ENCODE measurements around the gene TSPAN32.
A peak's percentile ranks its signal among the peaks of the same experiment; 100 is the strongest.

Gene TSPAN32

DNA sequence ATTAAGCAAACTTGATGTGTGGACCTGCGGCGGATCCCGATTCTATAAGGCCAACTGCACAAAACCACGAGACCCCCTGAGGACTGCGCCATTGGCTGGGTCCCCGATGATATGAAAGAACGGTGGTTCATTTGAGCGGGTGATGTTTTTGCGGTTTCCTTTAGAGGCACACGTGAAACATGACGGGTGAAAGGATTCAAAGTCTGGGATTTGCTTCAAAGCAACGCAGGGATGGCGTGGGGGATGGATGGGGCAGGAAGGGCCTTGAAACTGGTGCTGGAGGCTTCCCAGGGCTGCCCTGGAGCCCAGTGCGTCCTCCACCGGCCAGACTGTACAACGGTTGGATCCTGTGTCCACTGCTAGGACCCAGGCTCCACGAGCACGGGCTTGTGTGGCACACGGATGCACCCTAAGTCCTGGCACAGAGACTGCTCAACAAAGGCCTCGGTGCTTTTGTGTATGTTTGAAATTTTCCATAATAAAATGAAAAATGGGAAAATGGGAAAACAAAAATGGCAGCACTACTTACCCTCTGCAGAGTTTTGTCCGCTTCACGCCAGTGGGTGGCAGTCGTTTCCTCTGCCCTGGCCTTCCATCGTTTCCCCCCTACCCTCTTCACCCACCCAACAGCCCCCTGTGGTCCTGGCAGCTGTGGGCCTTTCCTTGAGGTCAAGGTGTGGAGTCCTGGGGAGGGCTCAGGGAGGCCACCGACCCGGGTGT is 35.1 kb upstream of the TSPAN32 start:
- H3K27ac ChIP-seq, result no peak overlapping the region
- no peak for DNase-seq (ENCODE audit: low read depth, low spot score)

DNA sequence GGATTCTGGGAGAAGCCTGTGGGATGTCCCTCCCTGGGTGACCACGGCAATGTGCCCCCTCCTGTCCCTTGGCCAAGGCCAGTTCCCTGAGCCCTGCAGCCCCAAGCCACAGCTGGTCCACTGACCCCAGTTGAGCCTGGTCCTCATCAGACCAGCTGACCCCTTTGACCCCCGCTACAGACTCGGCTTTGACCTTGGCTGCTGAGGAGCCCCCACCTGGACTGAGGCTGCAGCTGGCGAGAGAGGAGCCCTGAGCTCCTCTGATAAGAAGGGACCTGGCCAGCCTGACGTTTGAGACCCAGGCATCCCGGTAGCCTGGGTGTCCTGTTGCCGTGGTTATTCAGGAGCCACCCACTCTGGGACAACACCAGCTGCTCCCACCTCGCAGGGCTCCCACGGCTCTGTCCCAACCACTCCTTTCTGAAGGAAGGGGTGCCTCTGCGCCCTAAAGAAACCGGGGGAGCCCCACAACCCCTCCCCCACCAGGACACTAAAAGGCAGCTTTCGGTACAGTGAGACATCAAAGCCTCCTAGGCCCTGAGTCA is 34.4 kb upstream of the TSPAN32 start:
- no peak for DNase-seq (ENCODE audit: low read depth, low spot score)

DNA sequence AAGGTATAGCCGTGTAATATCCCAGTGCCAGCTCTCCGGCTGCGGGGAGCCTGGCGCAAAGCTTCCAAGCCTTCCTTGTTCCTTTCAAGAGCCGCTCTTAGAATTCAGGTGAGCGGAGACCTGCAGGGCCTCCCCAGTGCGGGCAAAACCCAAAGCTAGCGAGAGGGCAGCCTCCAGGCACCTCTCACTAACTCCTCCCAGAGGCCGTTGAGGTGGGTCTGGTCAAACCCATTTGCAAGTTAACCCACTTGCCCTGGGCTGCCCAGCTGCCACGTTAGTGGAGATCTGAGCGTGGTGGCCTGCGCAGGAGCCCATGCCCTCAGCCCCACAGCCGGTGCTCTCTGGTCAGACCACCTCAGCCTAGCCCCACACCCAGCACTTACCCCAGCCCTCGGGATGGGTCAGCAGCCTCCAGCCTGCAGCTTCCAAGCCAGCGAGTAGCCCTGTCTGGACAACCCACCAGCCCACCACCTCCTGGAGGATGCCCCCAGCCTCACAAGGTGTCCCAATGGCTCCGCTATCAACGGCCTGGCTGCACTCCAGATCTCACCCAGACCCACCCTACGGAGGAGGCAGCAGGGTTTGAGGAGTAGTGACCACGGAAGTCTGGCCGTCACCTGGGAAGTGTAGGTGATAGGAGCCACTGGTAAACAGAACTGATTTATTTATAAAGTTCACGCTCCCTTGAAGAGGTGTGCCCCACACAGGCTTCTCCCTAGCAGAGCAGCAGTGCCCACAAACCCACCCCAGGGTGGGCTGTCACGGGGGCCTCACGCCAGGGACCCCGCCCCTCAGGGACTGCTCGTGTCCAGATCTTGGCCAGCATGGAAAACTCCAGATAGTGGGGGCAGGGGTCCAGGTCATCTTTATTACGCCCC is 33.7 kb upstream of the TSPAN32 start:
- no peak for DNase-seq (ENCODE audit: low read depth, low spot score)
- H3K27ac ChIP-seq, result no peak overlapping the region

More for the DNA sequence above, 34.4 kb upstream of the TSPAN32 start:
- H3K27ac ChIP-seq, result no peak overlapping the region

DNA sequence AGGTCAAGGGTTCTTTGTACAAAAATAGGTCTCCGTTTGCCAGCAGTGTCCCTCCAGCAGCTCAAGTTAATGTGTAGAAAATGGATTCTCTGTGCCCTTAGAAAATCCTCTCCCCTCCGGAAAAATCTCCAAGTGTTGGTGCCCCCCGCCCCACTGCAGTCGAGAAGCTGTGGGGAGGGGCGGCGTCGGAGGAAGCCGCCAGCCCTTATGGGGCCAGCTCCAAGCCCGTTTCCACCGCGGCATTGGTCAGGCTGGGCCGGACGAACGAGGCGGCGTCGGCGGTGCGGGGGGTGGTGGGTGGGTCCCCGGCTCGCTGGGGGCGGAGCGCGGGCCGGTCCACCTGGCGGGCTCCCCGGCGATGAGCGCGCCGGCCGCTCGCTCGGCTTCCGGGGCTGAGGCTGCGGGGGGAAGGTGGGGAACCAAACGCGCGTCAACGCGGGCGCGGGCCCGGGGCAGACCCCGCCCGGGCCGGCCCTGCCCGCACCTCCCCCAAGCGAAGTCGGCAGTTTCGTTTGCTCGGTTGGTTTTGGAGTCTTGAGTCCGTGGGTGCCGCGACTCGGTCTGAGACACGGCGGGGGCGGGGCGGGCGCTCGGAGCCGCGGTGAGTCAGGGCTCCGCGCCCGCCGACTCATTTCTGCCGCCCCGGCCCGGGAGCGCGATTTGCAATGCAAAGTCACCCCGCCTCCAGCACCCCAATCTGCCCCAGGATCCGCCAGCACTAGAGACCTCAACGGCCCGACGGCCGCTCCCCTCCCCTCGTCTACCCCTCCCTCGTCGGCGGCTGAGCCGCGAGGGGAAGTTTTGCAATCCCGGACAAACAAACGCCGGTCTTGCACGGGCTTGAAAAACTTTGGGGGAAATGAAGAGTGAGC is 32.8 kb upstream of the TSPAN32 start:
- peak; percentile 14 for DNase-seq (ENCODE audit: low read depth, low spot score)
- H3K27ac ChIP-seq, result peak overlapping the region; percentile 37

DNA sequence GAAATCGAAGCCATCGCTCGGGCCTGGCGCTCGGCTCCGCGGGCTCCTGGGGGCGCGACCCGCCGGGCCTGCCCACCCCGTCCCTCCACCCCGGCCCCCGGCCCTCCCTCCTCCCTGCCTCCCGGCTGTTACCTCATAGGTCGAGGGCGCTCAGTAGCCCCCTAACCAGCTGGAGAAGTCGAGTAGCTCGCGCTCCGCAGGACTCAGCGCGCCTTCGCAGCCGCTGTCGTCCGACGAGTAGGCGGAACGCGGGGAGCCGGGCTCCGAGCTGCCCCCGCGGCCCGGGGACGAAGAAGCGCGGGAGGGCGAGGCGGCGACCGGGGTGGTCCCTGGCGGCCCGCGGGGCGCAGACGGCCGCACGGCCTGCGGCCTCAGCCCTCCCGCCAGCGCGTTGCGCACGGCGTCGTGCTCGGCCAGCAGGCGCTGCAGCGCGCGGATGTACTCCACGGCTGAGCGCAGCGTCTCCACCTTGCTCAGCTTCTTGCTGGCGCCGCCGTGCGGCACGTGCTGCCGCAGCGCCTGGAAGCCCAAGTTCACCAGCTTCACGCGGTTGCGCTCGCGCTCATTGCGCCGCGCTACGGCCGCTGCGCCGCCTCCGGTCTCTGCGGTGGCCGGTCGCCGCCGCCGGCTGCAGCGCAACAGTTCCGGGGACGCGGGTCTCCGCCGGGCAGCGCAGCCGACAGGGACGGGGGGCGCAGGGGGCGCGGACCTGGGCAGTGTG is 32.1 kb upstream of the TSPAN32 start:
- peak overlapping the region; percentile 37 for H3K27ac ChIP-seq
- DNase-seq (ENCODE audit: low read depth, low spot score), result peak; percentile 59

DNA sequence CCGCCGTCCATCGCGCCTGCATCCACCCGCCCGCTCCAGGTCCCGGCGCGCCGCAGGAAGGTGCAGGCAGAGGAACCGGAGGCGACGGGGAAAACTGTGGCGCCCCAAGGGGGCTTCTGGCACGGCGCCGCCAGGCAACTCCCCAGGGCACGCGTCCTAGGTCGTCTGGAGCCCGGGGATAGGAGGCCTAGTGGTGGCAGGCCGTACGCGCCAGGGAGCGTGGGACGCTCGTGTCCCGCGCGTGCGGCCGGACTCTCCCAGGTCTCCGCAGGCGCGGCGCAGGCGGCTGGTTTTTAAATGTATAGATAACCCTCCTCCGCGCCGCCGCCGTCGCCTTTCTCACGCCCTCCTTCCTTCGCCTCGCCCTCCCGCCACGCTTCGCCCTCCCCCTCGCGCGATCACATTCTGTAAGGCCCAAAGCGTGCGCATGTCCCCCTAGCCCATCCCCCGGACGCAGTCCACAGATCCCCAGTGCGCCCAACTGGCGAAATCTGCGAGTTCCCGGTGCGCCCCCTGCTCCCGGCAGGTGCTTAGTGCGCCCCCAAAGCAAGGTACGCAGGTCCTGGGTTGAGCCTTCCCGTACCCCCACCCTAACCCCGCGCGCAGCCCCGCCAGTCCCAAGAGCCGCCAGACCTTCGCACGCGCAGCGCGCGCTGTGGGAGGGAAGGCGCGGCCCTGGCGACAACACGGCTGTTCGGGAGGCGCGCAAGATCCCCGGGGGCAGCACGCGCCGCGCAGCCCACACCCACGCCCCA is 31.3 kb upstream of the TSPAN32 start, which contains the start of gene ASCL2:
Gene ASCL2, minus strand, starts transcription at position 267 of the 755 bp plus-strand sequence. Its CDS starts 256 bp downstream, at position 11.
- DNase-seq (ENCODE audit: low read depth, low spot score), result no peak
- H3K27ac ChIP-seq, result peak within 1 kb of the TSS; percentile 37

DNA sequence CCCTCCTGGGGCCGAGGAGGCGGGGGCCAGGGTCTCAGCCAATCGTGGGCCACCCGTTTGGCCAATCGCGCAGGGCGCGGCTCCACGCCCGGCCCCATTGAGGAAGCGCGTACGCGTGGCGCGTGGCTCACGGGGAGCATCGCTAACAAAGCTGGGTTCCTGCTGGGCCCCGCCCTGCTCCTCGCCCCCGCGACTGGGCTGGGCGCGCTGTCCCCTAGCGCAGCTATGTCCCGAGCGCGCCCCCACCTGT is 30.8 kb upstream of the TSPAN32 start:
- no peak overlapping the region for H3K27ac ChIP-seq
- DNase-seq (ENCODE audit: low read depth, low spot score), result no peak

DNA sequence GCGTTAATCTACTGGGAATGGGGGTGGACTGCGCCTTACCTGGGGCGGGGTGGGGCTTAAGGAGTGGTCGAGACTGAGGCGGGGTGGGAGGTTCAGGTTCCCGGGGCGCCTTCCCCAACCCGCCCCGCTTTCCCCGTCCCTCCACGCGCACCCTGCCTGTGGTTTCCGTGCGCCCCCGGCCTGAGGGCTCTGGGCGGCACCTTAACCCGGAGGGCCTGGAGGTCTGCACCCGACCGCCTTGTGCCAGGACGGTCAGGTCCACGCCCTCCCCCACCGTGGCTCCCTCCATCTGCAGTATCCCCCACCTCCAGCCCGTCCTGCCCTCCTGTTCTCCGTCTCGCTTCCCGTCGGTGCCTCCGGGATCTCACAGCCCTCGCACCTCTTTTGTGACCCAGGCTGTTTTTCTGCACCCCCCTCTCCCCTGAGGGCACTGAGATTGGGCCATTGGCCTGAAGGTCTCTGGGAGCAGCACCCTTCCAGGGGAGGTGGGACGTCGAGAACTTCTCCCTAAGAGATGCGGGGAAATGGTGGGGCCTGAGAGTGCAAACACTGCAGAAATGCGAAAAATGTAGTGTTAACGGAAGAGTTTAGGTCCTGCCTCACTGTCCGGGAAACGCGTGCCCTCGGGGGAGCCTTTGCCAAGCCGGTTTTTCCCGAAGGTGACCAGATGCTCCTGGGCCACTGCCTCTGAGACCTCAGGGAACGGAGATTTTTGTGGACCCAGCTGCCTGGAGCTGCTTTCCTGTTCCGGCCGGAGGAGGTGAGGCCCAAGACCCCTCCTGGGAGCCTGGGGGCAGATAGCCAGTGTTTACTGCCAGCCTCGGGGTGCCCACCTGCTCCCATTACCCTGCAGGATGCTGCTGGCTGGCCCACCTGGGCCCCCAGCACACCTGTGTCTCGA is 30.2 kb upstream of the TSPAN32 start:
- no peak overlapping the region for H3K27ac ChIP-seq
- no peak for DNase-seq (ENCODE audit: low read depth, low spot score)

DNA sequence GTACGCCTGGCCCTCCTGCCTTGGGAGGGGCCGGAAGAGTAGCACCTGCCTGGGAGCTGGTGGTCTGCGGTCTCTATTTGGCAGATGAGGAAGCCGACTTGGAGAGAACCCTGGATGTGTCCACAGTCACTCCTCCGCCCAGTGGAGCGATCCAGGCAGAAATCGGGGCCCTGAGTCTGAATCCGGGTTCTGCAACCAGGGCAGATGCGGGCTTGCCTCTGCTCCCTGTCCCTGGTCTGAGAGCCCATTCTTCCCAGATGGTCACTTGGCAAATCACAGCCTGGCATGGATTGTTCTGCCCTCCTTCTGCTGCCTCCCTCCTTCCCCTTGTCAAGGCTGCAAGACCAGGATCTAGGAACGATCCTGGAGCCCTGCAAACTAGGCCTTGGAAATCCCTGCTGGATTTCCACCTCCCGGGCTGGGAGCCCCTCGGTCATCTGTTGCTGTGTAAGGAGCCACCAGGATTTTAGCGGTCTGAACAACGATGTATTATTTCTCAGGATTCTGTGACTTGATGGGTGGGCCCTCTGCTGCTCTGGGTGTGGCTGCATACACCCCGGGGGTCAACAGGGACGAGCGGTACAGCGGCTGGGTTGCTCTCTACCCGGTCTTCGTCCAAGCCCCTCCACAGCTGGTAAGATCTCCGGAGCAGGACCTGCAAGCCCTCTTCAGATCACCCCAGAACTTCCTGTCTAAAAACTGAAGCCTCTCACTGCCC is 29.4 kb upstream of the TSPAN32 start:
- no peak overlapping the region for H3K27ac ChIP-seq
- DNase-seq (ENCODE audit: low read depth, low spot score), result no peak

DNA sequence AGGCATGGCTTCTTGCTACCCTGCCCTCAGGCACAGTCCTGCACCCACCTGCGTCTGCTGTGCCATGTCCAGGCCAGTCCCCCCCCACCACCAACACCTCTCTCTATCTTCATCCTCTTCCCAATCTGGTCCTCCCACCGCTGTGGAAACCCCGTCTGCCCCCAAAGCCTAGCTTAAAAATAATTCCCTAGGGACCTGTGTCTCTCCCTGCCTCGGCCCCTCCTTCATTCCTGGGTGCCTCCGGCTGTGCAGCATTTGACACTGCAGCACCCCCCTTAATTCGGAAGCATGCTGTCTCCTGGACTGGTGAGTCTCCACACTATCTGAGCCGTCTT is 28.9 kb upstream of the TSPAN32 start:
- no peak for DNase-seq (ENCODE audit: low read depth, low spot score)
- no peak overlapping the region for H3K27ac ChIP-seq

DNA sequence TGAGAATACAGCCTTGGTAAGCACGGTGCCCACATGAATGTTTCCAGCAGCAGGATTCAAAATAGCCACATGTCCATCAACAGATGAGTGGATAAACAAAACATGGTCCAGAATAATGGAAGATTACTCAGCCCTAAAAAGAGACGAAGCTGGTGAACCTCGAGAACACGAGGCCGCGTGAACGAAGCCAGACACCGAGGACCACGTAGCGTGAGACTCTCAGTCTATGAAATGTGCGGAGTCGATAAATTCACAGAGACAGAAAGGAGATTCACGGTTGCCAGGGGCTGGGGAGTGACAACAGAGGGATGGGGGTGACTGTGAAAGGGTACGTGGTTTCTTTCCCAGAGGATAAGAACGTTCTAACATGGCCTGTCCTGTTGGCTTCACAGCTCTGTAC is 28.5 kb upstream of the TSPAN32 start:
- DNase-seq (ENCODE audit: low read depth, low spot score), result no peak
- no peak overlapping the region for H3K27ac ChIP-seq

DNA sequence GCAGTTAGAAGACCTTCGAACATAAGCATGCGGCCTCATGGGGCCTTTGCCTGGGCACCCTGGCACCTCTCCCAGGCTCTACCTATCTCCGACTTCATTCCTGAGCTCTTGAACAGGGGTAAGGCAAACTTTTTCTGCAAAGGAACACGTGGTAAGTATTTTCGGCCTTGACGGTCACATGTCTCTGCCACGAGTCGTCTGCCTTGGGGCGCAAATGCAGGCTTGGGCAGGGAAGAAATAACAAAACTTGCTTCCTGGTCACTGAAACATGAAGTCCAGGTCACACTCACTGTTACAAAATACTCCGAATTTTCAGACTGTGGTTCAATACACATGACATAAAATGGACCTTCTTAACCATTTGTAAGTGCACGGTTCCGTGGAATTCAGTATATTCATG is 28.0 kb upstream of the TSPAN32 start:
- H3K27ac ChIP-seq, result no peak overlapping the region
- no peak for DNase-seq (ENCODE audit: low read depth, low spot score)

DNA sequence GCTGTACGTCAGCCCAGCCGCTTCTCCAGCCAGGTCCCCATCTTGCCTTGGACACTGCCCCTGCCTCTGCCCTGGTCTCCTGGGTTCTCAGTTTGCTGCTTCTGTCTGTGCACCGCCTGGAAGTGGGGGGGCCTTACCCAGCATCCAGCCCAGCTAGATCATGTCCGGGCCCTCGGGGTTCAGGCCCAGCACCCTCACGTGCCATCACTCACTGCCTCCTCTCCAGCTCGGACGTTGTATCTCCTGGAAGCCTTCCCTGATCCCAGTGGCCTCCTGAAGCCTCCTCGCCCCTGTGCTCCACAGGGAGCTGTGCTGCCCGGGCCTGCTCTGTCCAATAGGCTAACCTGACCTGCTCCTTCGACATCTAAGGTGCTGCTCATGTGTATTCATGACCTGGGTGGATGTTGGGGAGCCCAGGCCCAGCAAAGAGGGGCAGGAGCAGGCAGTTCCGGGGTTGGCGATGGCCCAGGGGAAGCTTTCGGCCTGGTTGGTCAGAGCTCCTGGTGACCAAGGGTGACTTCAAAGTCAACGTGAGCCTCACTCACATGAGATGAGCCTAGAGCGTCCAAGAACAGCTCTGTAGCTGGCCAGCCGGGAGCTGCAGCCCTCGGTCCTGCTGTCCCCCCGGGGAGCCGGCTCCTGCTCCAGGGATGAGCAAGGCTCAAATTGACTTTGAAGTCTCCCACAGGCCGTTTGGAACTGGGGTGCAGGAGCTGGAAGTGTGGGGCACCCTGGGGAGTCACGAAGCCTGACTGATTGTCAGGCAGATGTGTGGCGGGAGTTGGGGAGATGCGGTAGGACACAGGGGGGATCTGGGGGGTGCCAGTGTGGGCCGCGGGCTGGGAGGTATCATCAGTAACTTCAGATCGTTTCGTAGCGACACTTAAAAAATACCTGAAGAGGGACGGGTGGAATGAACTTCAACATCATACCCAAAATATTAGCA is 26.2 kb upstream of the TSPAN32 start:
- H3K27ac ChIP-seq, result no peak overlapping the region
- no peak for DNase-seq (ENCODE audit: low read depth, low spot score)

DNA sequence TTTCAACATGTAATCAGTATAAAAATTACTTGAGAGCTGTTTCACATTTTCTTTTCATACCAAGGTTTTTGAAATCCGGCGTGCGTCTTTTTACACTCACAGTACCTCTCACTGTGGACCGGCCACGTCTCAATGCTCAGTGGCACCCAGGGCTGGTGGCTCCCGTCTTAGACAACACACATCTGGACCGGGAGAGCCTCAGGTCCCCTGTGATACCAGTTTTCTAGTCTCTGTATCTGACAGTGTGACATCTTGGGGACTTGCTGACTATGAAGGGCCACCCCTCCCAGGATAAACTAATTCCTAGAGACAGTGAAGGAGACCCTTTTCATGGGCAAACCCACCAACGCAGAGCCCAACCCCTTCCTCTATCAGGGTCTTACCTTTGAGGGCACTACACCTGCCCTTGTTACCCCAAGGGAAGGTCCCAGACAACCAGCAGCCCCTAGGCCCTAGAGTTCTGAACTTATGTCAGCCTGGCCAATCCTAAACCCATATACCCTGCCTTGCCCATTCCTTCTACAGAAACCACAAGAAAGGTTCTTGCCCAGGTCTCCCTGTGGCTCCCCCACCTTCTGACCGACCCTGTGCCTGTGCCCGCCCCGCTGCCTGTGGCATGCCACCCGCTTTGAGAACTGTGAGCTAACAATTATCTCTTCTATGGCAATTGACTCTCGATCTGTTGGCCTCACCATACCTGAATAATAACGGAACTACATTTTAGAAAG is 25.4 kb upstream of the TSPAN32 start:
- no peak for DNase-seq (ENCODE audit: low read depth, low spot score)
- no peak overlapping the region for H3K27ac ChIP-seq

DNA sequence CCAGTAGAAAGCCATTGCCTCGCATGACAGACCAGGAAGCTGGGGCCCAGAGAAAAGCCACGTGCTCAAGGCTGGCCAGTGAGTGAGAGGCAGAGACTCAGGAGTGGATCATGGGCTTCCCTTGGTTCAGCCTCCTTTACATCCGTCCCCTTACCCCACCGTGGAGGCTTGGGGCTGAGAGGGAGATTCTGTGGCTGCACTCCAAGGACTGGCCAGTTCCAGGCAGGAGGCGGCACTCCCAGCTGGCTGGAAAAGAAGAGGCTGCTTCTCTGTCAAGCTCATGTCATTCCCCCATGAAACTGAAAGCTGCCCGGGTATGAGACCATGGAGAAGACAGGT is 24.8 kb upstream of the TSPAN32 start:
- no peak overlapping the region for H3K27ac ChIP-seq
- DNase-seq (ENCODE audit: low read depth, low spot score), result no peak

DNA sequence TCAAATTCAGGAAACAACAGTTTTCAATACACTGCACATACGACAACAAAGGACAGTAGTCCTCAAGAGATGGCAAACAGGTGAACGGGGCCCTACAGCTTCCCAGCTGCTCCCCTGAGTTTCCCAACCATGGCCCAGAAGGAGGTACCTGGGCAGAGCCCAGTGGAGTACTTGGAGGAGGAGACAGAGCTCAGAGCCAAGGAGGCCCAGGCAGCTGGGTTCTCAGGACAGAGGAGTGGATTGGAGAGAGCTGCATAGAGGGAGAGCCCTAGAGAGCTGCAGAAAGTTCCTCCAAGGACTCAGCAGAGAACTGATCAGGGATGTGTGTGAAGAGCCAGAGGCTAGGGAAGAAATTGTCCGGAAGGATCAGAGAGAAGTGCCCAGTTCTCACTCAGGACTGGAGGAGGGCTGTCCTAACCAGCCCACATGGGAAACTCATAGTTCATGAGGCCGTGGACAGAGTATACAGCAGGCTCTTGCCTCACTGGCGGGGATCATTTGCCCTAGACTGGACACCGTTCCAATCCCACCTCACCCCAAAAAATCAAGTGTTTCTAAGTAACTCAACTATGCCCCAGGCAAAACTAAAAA is 23.8 kb upstream of the TSPAN32 start:
- no peak overlapping the region for H3K27ac ChIP-seq
- DNase-seq (ENCODE audit: low read depth, low spot score), result no peak

Data from epithelial cell of prostate (primary cell).